ENCODE data around the gene HMGCS2.

The HMGCS2 gene

DNA sequence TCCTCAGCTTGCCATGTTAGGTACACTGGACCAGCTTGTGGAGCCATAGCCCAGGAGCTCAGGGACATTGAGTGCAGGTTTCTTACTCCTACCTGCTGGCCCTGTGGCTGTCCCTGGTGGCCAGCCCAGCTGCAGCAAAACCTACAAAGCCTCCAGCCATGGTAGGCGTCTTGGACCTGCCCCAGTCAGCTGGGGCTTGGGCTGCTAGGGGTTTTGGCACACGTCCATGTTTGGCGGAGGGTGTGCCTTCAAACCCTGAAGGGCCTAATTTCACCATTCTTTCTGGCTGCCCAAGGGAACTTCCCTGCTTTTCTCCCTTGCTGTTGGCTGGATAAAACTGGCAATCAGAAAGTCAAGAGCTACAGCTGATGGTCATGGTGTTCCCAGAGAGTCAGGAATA, 25.4 kb downstream of the HMGCS2 start:
- DNase-seq (ENCODE audit: low read depth): no peak
- H3K4me3 ChIP-seq (ENCODE audit: low read depth, low read length): no peak overlapping the region
- in situ Hi-C loops (cut with HindIII; ENCODE audit: low sequenced_read_pairs): no loop called here
- TF ChIP-seq, protein P1, sequence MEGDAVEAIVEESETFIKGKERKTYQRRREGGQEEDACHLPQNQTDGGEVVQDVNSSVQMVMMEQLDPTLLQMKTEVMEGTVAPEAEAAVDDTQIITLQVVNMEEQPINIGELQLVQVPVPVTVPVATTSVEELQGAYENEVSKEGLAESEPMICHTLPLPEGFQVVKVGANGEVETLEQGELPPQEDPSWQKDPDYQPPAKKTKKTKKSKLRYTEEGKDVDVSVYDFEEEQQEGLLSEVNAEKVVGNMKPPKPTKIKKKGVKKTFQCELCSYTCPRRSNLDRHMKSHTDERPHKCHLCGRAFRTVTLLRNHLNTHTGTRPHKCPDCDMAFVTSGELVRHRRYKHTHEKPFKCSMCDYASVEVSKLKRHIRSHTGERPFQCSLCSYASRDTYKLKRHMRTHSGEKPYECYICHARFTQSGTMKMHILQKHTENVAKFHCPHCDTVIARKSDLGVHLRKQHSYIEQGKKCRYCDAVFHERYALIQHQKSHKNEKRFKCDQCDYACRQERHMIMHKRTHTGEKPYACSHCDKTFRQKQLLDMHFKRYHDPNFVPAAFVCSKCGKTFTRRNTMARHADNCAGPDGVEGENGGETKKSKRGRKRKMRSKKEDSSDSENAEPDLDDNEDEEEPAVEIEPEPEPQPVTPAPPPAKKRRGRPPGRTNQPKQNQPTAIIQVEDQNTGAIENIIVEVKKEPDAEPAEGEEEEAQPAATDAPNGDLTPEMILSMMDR (IDR thresholded peaks at IDR 0.05; ENCODE audit: low read depth, low read length, missing control alignments): no peak

DNA sequence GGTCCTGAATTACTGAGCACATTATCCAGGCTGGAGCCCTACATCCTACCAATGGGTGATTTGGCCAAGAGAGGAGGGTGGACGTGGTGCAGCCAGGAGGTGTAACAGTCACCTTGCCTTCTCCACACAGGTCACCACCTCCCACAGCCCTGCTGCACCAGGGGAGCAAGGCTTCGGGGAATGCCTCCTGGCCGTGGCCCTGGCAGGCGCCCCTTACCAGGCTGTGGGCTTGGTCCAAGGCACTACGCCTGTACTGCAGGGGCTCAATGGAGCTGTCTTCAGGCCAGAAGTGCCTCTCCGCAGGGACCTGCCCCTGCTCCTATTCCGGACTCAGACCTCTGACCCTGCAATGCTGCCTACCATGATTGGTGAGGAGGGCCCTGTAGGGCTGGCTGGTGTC, 26.0 kb downstream of the HMGCS2 start:
- TF ChIP-seq, protein P1 (IDR thresholded peaks at IDR 0.05; ENCODE audit: low read depth, low read length, missing control alignments): no peak
- no peak for DNase-seq (ENCODE audit: low read depth)
- in situ Hi-C loops (cut with HindIII; ENCODE audit: low sequenced_read_pairs): no loop called here
- H3K4me3 ChIP-seq (ENCODE audit: low read depth, low read length): no peak overlapping the region

DNA sequence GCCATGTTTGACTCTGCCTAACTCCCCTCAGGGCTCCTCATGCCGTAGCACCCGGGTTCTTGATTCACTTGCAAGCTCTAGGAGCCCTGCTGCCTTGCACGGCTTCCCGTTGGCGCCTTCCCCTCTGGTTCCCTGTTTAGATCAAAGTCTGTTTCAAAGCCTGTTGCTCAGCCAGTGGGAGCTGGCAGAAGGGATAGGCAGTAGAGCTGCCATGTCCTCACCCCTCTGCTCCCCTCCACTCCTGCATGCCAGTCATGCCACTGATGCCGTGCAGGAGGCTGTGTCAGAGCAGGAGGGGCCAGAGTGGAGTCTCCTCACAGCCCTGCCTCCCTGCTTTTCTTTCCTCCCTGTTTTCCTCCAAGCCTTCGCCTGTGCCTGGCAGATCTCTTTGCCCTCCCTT, 26.5 kb downstream of the HMGCS2 start:
- TF ChIP-seq, protein P1 (IDR thresholded peaks at IDR 0.05; ENCODE audit: low read depth, low read length, missing control alignments): no peak
- in situ Hi-C loops (cut with HindIII; ENCODE audit: low sequenced_read_pairs): no loop called here
- H3K4me3 ChIP-seq (ENCODE audit: low read depth, low read length): no peak overlapping the region
- no peak for DNase-seq (ENCODE audit: low read depth)

DNA sequence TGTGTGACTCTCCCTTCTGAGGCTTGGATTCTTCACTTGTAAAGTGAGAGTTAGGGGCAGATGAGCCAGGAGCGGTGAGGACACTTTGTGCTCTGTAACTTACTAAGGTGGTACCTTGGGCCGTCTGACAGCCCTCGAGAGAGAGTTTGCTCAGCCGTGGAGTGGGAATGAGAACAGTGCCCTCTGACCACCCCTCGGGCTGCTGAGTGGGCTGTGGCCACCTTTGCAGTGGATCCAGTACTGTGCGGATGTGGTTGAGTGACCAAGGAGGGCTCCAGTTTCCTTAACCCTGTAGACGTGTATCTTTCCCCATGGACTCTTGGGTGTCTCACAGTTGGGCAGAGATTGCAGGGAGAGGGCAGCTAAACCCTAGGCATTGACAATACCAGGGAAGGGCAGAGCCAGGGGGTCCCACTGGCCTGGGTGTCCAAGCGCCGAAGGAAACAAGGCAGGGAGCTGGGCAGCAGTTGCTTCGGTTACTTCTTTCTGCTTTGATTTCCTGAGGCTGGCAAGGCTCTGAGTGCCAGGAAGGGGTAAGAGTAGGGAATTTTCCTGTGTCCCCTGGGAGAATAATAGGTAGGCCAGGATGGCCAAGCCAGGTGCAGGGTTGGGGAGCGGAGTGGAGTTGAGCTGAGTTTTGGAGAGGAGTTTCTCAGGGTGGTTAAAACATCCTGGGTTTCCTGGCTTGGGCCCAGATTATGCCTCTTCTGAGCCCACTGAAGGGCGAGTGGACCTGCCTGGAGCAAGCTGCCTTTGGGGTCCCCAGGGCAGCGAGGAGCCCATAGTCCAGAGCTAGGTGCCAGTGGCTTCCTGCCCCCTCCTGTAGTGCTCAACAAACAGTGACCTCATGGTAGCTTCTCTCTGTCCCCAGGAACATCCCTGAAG, 27.6 kb downstream of the HMGCS2 start:
- no peak overlapping the region for H3K4me3 ChIP-seq (ENCODE audit: low read depth, low read length)
- in situ Hi-C loops (cut with HindIII; ENCODE audit: low sequenced_read_pairs): no loop called here
- TF ChIP-seq, protein P1 (IDR thresholded peaks at IDR 0.05; ENCODE audit: low read depth, low read length, missing control alignments): no peak
- no peak for DNase-seq (ENCODE audit: low read depth)

DNA sequence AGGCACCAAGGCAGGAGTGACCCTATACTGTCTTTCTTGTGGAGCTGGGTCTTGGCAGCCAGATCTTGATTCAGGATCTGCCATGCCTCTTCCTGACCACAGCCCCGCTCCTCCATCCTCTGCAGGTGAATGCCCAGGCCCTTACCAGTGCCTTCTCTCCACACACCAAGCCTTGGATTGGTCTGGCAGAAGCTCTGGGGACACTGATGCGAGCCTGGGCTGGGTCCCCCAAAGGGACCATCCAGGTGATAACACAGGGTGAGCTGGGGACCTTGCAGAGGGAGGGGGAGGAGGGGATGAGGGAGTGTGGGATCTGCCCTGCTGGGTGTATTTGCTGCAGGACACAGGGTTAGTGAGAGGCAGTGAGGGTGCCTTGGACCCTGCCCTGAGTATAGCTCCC, 28.4 kb downstream of the HMGCS2 start:
- in situ Hi-C loops (cut with HindIII; ENCODE audit: low sequenced_read_pairs): no loop called here

DNA sequence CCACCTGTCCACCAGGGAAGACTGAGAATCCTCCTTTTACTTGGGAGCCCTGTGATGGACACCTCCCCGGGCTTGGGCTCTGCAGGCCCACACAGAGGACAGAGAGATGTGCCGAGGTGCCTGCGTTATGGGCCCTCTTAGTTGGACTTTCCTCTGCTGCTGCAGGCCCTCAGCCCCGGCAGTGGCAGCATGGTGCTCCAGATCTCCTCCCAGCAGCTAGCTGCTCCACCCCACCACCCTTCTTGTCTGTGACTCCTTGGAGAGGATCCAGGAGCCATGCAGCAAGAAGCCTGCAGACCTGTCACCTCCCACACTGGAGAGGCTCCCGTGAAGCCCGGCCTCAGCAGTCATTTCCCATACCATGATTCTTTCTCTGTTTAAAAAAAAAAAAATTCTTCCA, 29.6 kb downstream of the HMGCS2 start:
- TF ChIP-seq, protein P1 (IDR thresholded peaks at IDR 0.05; ENCODE audit: low read depth, low read length, missing control alignments): no peak
- H3K4me3 ChIP-seq (ENCODE audit: low read depth, low read length): no peak overlapping the region
- in situ Hi-C loops (cut with HindIII; ENCODE audit: low sequenced_read_pairs): no loop called here
- no peak for DNase-seq (ENCODE audit: low read depth)

More for the DNA sequence above, 28.4 kb downstream of the HMGCS2 start:
- no peak overlapping the region for H3K4me3 ChIP-seq (ENCODE audit: low read depth, low read length)
- DNase-seq (ENCODE audit: low read depth): no peak
- TF ChIP-seq, protein P1 (IDR thresholded peaks at IDR 0.05; ENCODE audit: low read depth, low read length, missing control alignments): no peak
